ENCODE measurements around the gene AXL. TPM values are rescaled to one million over a fixed set of nuclear protein-coding genes. Genes with fewer than 3 reads are reported as not detected.

Gene AXL
- total and polyA plus RNA-seq, 2 of the 13 experiments (the other 11 are each of a cell fraction or from before 2014, with no cell fraction given): 0.71 to 5.9 TPM

DNA sequence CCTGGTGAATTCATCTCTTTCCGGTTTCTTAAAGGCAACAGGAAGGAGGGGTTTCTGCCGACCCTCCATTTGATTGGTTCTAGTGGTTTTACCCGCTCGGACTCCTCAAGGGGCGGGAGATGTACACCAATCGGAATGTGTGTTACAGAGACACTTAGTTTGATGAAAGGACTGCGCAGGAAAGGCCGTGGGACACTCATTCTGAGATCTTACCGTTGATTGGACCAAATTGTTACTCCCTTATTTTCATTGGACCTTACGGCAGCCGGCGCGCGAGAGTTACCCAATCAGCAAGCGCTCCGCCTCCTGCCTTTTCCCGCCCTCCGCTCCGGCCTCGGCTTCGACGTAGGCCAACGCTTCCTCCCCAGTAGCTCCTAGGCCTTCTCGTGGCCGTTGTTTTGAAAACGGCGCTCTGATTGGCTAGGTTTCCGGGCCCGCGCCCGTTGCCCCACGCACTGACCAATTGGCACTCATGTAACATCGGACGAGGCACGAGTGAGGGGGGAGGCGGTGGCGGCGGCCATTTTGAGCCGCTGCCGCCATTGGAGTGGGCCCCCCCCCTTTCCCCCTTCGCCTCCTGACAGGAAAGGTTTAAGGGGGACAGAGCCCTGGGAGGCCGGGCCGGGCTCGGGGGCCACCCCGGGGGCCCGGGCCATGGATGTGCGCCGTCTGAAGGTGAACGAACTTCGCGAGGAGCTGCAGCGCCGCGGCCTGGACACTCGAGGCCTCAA lies 45.0 kb downstream of the AXL start, which contains the start of gene HNRNPUL1 (continued):
- TF ChIP-seq, protein P1, sequence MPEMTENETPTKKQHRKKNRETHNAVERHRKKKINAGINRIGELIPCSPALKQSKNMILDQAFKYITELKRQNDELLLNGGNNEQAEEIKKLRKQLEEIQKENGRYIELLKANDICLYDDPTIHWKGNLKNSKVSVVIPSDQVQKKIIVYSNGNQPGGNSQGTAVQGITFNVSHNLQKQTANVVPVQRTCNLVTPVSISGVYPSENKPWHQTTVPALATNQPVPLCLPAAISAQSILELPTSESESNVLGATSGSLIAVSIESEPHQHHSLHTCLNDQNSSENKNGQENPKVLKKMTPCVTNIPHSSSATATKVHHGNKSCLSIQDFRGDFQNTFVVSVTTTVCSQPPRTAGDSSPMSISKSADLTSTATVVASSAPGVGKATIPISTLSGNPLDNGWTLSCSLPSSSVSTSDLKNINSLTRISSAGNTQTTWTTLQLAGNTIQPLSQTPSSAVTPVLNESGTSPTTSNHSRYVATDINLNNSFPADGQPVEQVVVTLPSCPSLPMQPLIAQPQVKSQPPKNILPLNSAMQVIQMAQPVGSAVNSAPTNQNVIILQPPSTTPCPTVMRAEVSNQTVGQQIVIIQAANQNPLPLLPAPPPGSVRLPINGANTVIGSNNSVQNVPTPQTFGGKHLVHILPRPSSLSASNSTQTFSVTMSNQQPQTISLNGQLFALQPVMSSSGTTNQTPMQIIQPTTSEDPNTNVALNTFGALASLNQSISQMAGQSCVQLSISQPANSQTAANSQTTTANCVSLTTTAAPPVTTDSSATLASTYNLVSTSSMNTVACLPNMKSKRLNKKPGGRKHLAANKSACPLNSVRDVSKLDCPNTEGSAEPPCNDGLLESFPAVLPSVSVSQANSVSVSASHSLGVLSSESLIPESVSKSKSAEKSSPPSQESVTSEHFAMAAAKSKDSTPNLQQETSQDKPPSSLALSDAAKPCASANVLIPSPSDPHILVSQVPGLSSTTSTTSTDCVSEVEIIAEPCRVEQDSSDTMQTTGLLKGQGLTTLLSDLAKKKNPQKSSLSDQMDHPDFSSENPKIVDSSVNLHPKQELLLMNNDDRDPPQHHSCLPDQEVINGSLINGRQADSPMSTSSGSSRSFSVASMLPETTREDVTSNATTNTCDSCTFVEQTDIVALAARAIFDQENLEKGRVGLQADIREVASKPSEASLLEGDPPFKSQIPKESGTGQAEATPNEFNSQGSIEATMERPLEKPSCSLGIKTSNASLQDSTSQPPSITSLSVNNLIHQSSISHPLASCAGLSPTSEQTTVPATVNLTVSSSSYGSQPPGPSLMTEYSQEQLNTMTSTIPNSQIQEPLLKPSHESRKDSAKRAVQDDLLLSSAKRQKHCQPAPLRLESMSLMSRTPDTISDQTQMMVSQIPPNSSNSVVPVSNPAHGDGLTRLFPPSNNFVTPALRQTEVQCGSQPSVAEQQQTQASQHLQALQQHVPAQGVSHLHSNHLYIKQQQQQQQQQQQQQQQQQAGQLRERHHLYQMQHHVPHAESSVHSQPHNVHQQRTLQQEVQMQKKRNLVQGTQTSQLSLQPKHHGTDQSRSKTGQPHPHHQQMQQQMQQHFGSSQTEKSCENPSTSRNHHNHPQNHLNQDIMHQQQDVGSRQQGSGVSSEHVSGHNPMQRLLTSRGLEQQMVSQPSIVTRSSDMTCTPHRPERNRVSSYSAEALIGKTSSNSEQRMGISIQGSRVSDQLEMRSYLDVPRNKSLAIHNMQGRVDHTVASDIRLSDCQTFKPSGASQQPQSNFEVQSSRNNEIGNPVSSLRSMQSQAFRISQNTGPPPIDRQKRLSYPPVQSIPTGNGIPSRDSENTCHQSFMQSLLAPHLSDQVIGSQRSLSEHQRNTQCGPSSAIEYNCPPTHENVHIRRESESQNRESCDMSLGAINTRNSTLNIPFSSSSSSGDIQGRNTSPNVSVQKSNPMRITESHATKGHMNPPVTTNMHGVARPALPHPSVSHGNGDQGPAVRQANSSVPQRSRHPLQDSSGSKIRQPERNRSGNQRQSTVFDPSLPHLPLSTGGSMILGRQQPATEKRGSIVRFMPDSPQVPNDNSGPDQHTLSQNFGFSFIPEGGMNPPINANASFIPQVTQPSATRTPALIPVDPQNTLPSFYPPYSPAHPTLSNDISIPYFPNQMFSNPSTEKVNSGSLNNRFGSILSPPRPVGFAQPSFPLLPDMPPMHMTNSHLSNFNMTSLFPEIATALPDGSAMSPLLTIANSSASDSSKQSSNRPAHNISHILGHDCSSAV (CRISPR knock-in tag; IDR thresholded peaks at IDR 0.05; ENCODE audit: borderline replicate concordance): no peak
- TF ChIP-seq NPAS2 (CRISPR knock-in tag; IDR thresholded peaks at IDR 0.05; ENCODE audit: borderline replicate concordance): no peak
- peak; percentile 29 for TF ChIP-seq MIXL1 (CRISPR knock-in tag; IDR thresholded peaks at IDR 0.05)
- TF ChIP-seq LCORL (IDR thresholded peaks at IDR 0.05): peak; percentile 62
- no peak for TF ChIP-seq LCORL (CRISPR knock-in tag; IDR thresholded peaks at IDR 0.05)
- TF ChIP-seq TBP (CRISPR knock-in tag; IDR thresholded peaks at IDR 0.05): no peak
- no peak for TF ChIP-seq MED13 (CRISPR knock-in tag; IDR thresholded peaks at IDR 0.05)
- TF ChIP-seq ZNF251 (CRISPR knock-in tag; IDR thresholded peaks at IDR 0.05): no peak
- no peak for TF ChIP-seq ZNF672 (CRISPR knock-in tag; IDR thresholded peaks at IDR 0.05)
- TF ChIP-seq POLR2G (IDR thresholded peaks at IDR 0.05; ENCODE audit: low read depth, low read length): peak; percentile 51
- TF ChIP-seq ZNF468 (CRISPR knock-in tag; IDR thresholded peaks at IDR 0.05): no peak
- no peak for TF ChIP-seq ZNF446 (CRISPR knock-in tag; IDR thresholded peaks at IDR 0.05)
- TF ChIP-seq, protein P2, sequence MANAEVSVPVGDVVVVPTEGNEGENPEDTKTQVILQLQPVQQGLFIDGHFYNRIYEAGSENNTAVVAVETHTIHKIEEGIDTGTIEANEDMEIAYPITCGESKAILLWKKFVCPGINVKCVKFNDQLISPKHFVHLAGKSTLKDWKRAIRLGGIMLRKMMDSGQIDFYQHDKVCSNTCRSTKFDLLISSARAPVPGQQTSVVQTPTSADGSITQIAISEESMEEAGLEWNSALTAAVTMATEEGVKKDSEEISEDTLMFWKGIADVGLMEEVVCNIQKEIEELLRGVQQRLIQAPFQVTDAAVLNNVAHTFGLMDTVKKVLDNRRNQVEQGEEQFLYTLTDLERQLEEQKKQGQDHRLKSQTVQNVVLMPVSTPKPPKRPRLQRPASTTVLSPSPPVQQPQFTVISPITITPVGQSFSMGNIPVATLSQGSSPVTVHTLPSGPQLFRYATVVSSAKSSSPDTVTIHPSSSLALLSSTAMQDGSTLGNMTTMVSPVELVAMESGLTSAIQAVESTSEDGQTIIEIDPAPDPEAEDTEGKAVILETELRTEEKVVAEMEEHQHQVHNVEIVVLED (CRISPR knock-in tag; IDR thresholded peaks at IDR 0.05; ENCODE audit: borderline replicate concordance): peak; percentile 84
- TF ChIP-seq, protein P3, sequence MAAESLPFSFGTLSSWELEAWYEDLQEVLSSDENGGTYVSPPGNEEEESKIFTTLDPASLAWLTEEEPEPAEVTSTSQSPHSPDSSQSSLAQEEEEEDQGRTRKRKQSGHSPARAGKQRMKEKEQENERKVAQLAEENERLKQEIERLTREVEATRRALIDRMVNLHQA (CRISPR knock-in tag; IDR thresholded peaks at IDR 0.05): no peak
- TF ChIP-seq GATAD1 (CRISPR knock-in tag; IDR thresholded peaks at IDR 0.05): peak; percentile 55
- TF ChIP-seq, protein P4, sequence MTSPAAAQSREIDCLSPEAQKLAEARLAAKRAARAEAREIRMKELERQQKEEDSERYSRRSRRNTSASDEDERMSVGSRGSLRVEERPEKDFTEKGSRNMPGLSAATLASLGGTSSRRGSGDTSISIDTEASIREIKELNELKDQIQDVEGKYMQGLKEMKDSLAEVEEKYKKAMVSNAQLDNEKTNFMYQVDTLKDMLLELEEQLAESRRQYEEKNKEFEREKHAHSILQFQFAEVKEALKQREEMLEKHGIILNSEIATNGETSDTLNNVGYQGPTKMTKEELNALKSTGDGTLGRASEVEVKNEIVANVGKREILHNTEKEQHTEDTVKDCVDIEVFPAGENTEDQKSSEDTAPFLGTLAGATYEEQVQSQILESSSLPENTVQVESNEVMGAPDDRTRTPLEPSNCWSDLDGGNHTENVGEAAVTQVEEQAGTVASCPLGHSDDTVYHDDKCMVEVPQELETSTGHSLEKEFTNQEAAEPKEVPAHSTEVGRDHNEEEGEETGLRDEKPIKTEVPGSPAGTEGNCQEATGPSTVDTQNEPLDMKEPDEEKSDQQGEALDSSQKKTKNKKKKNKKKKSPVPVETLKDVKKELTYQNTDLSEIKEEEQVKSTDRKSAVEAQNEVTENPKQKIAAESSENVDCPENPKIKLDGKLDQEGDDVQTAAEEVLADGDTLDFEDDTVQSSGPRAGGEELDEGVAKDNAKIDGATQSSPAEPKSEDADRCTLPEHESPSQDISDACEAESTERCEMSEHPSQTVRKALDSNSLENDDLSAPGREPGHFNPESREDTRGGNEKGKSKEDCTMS (CRISPR knock-in tag; conservative IDR thresholded peaks at IDR 0.05): no peak
- TF ChIP-seq CEBPG (CRISPR knock-in tag; IDR thresholded peaks at IDR 0.05): no peak; the same call in 1 of the 2 replicates
- TF ChIP-seq ZNF563 (CRISPR knock-in tag; IDR thresholded peaks at IDR 0.05): peak; percentile 93; the same call in 1 of the 2 replicates

Data from HepG2 (cell line).